Amniotic stem cell (primary cell): ENCODE data around the gene CDH13.

Source experiments
- DNase-seq: peaks from one replicate; lab custom pipeline; 2025; lab: John Stamatoyannopoulos, UW

CDH13 gene

GRCh38 chr16:83768986-83769385, 1142.2 kb downstream of the CDH13 start:
- no peak for DNase-seq

GRCh38 chr16:83769397-83770008, 1142.7 kb downstream of the CDH13 start:
- DNase-seq, result no peak

DNA sequence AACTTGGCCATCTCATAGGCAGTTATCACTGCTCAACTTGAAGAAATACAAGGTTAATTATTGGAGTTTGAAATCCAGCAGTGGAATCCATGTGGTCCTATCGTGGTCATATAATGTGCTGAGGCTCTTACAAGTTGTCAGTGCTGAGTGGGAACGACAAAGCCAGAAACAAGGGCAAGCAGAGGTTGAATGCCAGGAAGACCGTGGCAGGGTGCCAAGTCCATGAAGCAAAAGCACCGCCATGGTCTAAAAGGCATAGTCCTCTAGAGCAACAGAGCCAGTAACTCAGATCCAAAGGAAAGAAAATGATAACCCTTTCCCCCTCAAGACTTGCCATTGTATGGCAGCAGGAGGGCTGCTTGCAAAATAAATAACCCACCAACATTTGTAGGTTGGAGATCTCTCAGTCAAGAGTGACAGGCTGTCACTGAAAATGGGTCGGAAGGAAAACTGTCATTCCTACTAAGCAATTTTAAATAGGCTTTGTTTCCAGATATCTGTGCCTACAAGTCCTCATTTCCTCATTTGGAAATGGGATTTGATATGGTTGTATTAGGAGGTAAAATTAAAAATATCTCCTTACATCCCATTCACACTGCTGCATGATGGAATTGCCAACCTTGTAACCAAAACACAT, 1144.7 kb downstream of the CDH13 start:
- DNase-seq, result no peak

- DNase-seq, result no peak
Measured at GRCh38 chr16:83772806-83773205, 1146.0 kb downstream of the CDH13 start.

DNA sequence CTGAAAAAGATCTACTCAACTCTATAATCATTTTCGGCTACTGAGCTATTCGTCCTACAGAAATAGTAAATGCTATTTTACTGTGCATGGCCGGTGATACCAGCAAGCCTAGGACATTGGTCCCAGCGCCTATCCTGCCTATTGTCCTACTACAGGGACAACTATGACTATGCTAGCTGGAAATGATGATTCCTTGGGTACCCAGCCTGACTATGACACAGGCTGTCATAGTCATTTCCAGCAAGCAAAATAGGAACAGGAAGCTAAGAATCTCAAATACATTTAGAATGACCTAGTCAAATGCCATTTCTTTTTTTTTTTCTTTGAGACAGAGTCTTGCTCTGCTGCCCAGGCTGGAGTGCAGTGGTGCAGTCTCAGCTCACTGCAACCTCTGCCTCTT, 1147.3 kb downstream of the CDH13 start:
- no peak for DNase-seq

DNA sequence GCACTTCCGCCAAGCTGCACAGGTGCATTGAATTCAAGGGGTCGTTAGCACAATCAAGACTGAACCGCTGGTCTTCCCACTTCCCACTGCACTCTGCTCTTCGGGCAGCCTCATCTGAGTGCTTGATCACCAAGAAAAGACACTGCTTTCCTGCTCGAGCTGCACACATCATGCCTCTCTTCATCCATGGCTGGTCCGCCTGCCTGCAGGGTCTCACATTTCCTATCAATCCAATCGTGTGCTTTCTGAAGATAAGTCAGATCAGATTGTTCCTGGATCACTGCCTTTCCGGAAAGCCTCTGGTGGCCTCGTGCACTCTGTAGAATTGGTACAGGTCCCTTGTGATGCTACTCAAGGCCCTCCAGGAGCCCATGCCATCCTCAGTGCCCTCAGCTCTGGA, 1150.2 kb downstream of the CDH13 start:
- no peak for DNase-seq

DNA sequence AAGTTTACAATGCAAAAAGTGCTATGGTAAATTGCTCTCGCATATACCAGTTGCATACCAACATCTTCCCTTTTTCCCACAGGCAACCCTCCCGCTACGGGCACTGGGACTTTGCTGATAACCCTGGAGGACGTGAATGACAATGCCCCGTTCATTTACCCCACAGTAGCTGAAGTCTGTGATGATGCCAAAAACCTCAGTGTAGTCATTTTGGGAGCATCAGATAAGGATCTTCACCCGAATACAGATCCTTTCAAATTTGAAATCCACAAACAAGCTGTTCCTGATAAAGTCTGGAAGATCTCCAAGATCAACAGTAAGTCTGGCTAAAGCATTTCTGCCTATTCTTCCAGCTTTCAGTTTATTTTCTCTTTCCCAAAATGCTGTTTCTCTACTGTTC, 1153.1 kb downstream of the CDH13 start:
- no peak for DNase-seq

DNA sequence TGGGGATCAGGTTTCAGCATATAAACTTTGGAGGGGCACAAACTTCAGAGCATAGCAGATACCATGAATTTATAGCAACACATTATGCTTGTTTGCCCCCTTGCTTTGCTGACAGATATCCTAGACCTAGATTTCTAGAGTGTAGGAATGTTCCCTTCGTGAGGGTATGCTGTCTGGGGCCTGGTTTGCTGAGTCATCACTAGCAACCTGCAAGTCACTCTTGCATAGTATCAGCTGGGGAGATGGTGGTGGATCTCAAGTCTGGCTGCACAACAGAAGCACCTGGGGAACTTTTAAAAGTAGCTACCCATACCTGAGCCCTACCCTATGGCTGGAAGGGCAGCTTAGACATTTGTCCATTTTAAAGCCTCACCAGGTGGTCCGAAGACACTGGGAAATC, 1158.7 kb downstream of the CDH13 start:
- no peak for DNase-seq

- DNase-seq, result no peak
Measured at GRCh38 chr16:83789642-83790401, 1163.1 kb downstream of the CDH13 start.

DNA sequence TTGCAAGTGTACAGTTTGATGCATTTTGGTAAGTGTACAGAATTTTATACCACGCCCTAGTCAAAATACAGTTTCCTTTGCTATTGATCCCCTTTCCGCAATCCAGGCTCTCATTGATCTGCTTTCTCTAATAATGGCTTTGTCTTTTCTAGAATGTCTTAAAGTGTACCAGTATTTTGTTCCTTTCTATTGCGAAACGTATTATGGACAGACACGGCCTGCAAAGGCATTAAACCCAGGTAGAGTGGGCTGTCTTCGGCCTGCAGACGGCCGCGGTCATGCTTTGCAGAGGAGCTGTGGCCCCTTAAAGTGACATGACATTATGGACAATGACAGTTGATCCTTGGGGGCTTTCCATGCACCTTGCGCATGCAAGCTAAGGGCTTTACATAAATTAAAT, 1165.1 kb downstream of the CDH13 start:
- no peak for DNase-seq

- DNase-seq, result no peak
Measured at GRCh38 chr16:83792391-83792790, 1165.6 kb downstream of the CDH13 start.

GRCh38 chr16:83793179-83793578, 1166.4 kb downstream of the CDH13 start:
- no peak for DNase-seq

DNA sequence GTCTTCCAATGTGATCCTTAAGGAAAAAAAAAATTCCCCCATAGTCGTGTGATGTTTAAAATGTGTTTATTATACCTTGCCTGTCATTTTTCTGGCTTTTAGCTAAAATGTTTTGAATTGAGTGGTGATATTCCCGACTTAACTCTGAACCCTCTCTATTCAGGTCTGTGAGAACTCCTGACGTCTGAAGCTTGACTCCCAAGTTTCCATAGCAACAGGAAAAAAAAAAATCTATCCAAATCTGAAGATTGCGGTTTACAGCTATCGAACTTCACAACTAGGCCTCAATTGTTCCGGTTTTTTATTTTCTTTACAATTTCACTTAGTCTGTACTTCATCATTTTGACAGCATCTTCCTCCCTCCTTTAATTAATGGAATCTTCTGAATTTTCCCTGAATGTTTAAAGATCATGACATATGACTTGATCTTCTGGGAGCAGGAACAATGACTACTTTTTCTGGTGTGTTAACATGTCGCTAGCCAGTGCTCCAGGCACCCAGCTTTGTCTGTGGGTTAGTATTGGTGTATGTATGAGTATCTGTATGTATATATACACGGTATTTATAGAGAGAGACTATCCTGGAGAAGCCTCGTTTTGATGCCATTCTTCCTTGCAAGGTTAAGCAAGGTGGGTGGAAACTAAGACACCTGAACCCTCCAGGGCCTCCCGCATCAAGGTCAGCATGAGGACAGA, 1168.2 kb downstream of the CDH13 start:
- no peak for DNase-seq

DNA sequence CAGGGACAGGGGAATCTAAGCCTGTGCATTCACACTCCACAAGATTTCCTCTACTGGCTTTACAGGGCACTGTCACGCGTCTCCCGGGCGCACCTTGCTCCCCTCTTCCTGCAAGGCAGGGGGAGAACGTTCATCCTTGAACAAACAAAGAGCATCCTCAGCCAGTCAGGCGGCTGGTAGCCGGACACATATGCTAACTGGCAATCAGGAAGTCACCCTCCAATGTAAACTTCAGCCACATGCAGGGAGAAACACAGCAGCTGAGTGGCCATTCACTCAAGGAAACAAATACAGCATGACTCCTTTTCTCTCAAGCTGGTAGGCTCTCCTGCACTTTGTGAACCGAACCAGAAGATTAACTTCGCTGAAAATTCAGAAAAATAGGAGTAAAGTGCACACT, 1170.2 kb downstream of the CDH13 start:
- DNase-seq, result no peak

- no peak for DNase-seq
Measured at GRCh38 chr16:83799336-83799735, 1172.6 kb downstream of the CDH13 start.

DNA sequence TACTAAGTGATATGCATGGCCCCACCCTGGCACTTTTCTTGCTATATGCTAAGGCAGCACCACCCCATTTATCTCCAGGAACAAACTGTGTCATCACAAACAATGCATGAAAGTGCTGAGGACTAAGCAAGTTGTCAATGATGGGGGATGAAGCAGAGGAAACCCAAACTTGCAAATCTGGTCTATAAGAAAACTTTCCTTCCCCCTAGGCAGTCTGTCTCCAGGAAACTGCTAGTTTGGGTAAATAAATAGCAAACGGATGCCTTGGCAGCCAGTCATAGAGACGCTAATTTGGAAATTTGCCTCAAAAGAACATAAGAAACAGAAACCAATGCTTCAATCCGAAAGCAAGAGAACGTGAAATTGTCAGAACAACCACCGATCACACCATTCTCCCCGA, 1175.4 kb downstream of the CDH13 start:
- DNase-seq, result peak; percentile 61

- DNase-seq, result no peak
Measured at GRCh38 chr16:83802554-83803205, 1175.9 kb downstream of the CDH13 start.

GRCh38 chr16:83803811-83804210, 1177.0 kb downstream of the CDH13 start:
- DNase-seq, result no peak

- no peak for DNase-seq
Measured at GRCh38 chr16:83804366-83804765, 1177.6 kb downstream of the CDH13 start.

DNA sequence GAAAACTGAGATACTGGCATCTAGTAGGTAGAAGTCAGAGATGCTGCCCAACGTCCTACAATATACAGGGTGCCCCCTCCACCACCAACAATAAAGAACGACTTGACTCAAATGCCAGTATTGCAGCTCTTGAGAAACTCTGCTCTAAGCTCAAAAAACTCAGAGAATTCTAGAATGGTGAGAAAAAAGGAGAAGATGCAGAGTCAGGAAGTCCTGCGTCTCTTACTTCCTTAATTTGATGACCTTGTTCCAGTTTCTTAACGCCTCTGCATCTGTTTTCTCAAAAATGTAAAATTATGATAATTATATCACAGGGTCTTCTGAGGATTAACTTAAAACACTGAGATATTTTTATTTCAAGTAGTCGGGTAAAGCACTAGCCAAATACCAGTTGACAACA, 1179.3 kb downstream of the CDH13 start:
- no peak for DNase-seq

DNA sequence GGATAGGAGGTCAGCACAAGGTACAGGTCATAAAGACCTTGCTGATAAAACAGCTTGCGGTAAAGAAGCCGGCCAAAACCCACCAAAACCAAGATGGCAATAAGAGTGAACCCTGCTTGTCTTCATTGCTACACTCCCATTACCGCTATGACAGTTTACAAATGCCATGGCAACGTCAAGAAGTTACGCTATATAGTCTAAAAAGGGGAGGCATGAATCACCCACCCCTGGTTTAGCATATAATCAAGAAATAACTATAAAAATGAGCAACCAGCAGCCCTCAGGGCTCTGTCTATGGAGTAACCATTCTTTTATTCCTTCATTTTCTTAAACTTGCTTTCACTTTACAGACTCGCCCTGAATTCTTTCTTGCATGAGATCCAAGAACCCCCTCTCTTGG, 1180.0 kb downstream of the CDH13 start:
- DNase-seq, result no peak

- DNase-seq, result no peak
Measured at GRCh38 chr16:83807327-83807709, 1180.5 kb downstream of the CDH13 start.
